HepG2 (cell line): ENCODE measurements around the gene KLK11.

Experiments used
- CTCF ChIP-seq: sonication (generic); formaldehyde crosslinking; IDR thresholded peaks from 2 replicates; pipeline ENCODE4 v1.5.0; 2020; ENCODE audit warnings: mild to moderate bottlenecking, missing genetic modification reagents, moderate library complexity
- SPEN ChIP-seq: sonication (generic); formaldehyde crosslinking; IDR thresholded peaks from 2 replicates; pipeline ENCODE4 v1.5.1; 2020; ENCODE audit warnings: low read depth, mild to moderate bottlenecking, missing genetic modification reagents

GRCh38 chr19:51029718-51030117, 3.3 kb upstream of the KLK11 start:
- TF ChIP-seq SPEN (no peak), CTCF (CRISPR knock-in tag) (no peak)
